Common myeloid progenitor, CD34-positive (primary cell): ENCODE measurements around the gene TUBA1B.
A peak's percentile ranks its signal among the peaks of the same experiment; 100 is the strongest.

Source experiments
- CTCF ChIA-PET: fragments of 350-600 bp; sonication (Branson Sonifier 250); formaldehyde crosslinking; loops from one replicate; lab custom pipeline; 2021; ENCODE audit warnings: antibody characterized with exemption; lab: Charles Lee
- POLR2A ChIA-PET: fragments of 350-600 bp; sonication (Branson Sonifier 250); formaldehyde crosslinking; loops from one replicate; lab custom pipeline; 2021; ENCODE audit warnings: antibody characterized with exemption; lab: Charles Lee
- DNase-seq, 3 donors: peaks; one replicate each; pipeline versions ENCODE4 v3.0.0 to v3.0.0-alpha.2; 2013
- H3K27ac ChIP-seq, 2 experiments: 1 replicate in 1 of 2; 2 replicates in 1 of 2; pipeline ENCODE4 v1.7.0; 2013; ENCODE audit warnings: inconsistent platforms in 2 of 2, low read length in 2 of 2, mild to moderate bottlenecking in 2 of 2, low read depth in 1 of 2, moderate library complexity in 1 of 2; ENCODE audit not compliant: severe bottlenecking in 2 of 2, insufficient read depth in 1 of 2, poor library complexity in 1 of 2
- H3K27me3 ChIP-seq, 5 experiments: replicated peaks in 2 of 5; 1 replicate in 3 of 5; 2 replicates in 2 of 5; pipeline versions ENCODE4 v1.6.1 to v1.7.0; 2013; ENCODE audit warnings: low read length in 4 of 5, mild to moderate bottlenecking in 2 of 5, moderate library complexity in 2 of 5, inconsistent platforms in 1 of 5; ENCODE audit not compliant: insufficient read depth in 5 of 5, control insufficient read depth in 4 of 5
- H3K36me3 ChIP-seq, 4 experiments: 1 replicate in 2 of 4; 2 replicates in 2 of 4; pipeline versions ENCODE4 v1.6.1 to v1.7.0; 2013; ENCODE audit warnings: low read length in 3 of 4, control low read depth in 1 of 4, mild to moderate bottlenecking in 1 of 4; ENCODE audit not compliant: control insufficient read depth in 4 of 4, insufficient read depth in 4 of 4
- H3K4me1 ChIP-seq, 4 experiments: 1 replicate in 3 of 4; 2 replicates in 1 of 4; pipeline versions ENCODE4 v1.6.1 to v1.7.1; 2013; ENCODE audit warnings: low read length in 3 of 4, mild to moderate bottlenecking in 3 of 4, control low read depth in 1 of 4, inconsistent platforms in 1 of 4, moderate library complexity in 1 of 4; ENCODE audit not compliant: control insufficient read depth in 4 of 4, insufficient read depth in 4 of 4; ENCODE audit errors: control extremely low read depth in 1 of 4
- H3K4me3 ChIP-seq, 7 experiments: 1 replicate in 4 of 7; 2 replicates in 3 of 7; pipeline versions ENCODE4 v1.5.1 to v1.7.0; 2013; ENCODE audit warnings: mild to moderate bottlenecking in 7 of 7, low read length in 6 of 7, moderate library complexity in 6 of 7, inconsistent platforms in 2 of 7, low read depth in 2 of 7, control low read depth in 1 of 7; ENCODE audit not compliant: insufficient read depth in 4 of 7, control insufficient read depth in 1 of 7; ENCODE audit errors: extremely low read depth in 1 of 7
- H3K9me3 ChIP-seq, 5 experiments: 1 replicate in 4 of 5; 2 replicates in 1 of 5; pipeline versions ENCODE4 v1.6.1 to v1.7.1; 2013; ENCODE audit warnings: low read length in 4 of 5, mild to moderate bottlenecking in 2 of 5, inconsistent platforms in 1 of 5, low read depth in 1 of 5, moderate library complexity in 1 of 5; ENCODE audit not compliant: control insufficient read depth in 4 of 5, insufficient read depth in 2 of 5; ENCODE audit errors: control extremely low read depth in 1 of 5
- WGBS: methylation state at CpG from one replicate; pipeline ENCODE4 v1.1.5; 2013; ENCODE audit not compliant: insufficient coverage; 5-methylcytosine and 5-hydroxymethylcytosine counted together

Gene TUBA1B

DNA sequence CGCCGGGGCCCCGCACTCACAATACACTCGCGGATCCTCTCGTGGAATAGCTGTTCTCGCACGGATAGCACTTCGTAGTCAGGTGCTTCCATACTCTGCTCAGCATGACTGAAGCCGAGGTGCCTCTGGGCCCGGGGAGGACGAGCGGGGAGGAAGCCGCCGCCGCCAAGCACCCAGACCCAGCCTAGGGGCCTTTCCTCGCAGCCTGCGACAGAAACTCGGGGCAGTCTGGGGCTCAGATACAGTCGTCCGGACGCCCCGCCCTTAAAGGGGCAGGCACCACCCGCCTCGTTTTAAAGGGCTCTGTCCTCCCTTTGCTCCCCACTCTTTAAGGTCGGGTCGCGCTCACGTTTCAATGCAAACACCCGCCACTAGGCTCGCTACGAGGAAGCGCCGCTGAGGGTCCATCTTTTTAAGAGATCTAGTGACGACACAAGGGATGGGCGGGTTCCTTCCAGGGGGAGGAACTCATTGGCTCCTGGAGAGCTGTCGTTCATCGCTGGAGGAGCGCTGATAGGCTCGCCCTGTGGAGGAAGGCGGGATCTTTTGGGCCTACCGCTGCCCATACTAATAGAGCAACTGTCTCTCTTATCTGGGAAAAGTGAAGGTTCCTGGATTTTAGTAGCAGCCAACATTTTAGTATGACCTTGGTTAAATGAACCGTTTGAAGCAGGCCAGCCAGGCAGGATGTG, 20.6 kb downstream of the TUBA1B start, which contains the start of gene LMBR1L:
Gene LMBR1L (minus strand): TSS at position 384 of the 692 bp plus-strand sequence. CDS start 292 bp downstream, at position 92.
- Histone ChIP-seq H3K9me3 (no peaks in the 10 kb centered on the region), H3K4me1 (peaks cover 4 to 23% (median 20%) of the 10 kb centered on the region in 4 experiments), H3K27ac (peak within 1 kb of the TSS; percentile 72 to 89), H3K36me3 (peaks cover 0 to 12% (median 8%) of the 10 kb centered on the region in 4 experiments), H3K27me3 (no peaks in the 10 kb centered on the region), H3K4me3 (peak within 1 kb of the TSS; percentile 73 to 98 (median 90))
- ChIA-PET CTCF (interaction anchor here (0.6 to 20.9 kb wide), 7 partner anchors 9 to 54 kb away, joined by 3 to 326 read pairs (median 22); partner anchors contain the start of genes DHH, RHEBL1 and TUBA1B), POLR2A (interaction anchor here (1.2 to 3.4 kb wide), 3 partner anchors 9 to 79 kb away, joined by 5 to 25 read pairs (median 7); partner anchors contain the start of genes TUBA1A and TUBA1B)
- under 1% methylated on average over 38 of the region's 43 CpGs for WGBS
- DNase-seq, result peak; percentile 99

DNA sequence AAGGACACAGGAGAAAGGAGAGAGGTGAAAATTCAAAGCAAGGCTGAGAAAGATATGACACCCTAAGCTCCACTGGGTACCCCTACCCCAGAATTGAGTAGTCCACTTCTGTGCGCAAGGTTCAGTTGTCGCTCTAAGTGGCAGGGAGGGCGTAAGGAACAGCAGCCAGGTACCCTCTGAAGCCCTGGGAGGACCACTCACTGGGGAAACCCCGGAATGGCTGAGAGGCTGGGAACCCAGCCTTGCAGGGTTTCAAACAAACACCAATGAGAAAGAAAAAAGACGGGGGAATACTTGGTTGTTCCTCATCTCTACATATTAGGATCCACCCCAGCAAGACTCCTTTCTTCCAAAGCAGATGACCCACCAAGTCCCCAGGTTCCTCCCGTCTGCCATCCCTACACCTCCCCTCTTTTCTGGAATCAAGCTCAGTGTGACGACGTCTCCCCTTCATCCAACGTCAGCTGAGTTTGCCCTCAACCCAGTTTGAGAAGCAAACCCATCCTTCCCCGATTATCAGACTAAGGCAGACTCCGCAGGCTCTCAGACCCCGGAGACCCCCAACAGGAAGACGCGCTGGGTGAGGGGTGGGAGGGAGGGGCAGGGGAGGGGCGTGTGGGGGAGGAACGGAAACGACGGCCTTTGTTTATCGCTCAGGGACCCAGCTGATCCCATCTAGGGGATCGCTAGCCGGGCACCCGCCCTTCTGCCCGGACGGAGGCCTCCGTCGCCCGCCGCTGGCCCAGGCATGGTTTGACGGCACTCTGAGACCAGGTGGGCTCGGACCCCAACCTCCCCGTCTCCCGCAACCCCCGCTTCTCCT, 21.3 kb downstream of the TUBA1B start:
- H3K9me3 ChIP-seq, result no peaks in the 10 kb centered on the region
- peak overlapping the region; percentile 73 to 98 (median 90) for H3K4me3 ChIP-seq
- peaks cover 0 to 19% (median 14%) of the 10 kb centered on the region in 4 experiments for H3K36me3 ChIP-seq
- WGBS, result 6% methylated on average over 18 of the region's 33 CpGs
- no peaks in the 10 kb centered on the region for H3K27me3 ChIP-seq
- DNase-seq, result peak in 1 of 3 donors; percentile 20
- POLR2A ChIA-PET, result interaction anchor here (1.2 to 3.4 kb wide), 3 partner anchors 8 to 79 kb away, joined by 5 to 25 read pairs (median 7); partner anchors contain the start of genes TUBA1A and TUBA1B
- CTCF ChIA-PET, result interaction anchor here (0.6 to 20.9 kb wide), 8 partner anchors 10 to 63 kb away, joined by 3 to 326 read pairs (median 22); partner anchors contain the start of genes DHH, RHEBL1 and TUBA1B
- H3K27ac ChIP-seq, result peak overlapping the region; percentile 72 to 89
- peaks cover 4 to 23% (median 20%) of the 10 kb centered on the region in 4 experiments for H3K4me1 ChIP-seq

DNA sequence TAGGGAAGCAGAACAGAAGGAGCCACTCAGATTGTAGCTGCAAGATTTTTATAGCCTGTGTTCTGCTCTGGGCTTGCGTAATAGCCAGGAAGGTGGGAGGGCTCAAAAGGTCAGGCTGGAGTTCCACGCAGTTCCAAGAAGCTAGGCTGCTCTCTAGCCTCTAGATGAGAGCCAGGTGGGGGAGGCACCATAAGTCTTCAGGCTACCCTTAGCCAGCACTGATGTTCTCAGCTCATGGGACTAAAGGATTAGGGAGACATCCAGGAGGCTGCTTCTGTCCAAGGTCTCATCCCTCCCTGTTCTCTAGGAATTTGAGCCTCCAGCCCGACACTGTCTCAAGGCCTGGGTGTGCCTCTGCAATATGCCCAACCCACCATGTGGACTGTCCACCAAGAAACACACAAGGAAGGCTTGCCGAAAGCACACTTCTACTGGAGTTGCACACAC, 22.2 kb downstream of the TUBA1B start:
- ChIA-PET CTCF (interaction anchor here (0.9 to 20.9 kb wide), 6 partner anchors 10 to 55 kb away, joined by 3 to 326 read pairs (median 105); partner anchors contain the start of genes DHH, RHEBL1 and TUBA1B), POLR2A (interaction anchor here (3.4 kb wide), 1 partner anchor 22 kb away, joined by 25 read pairs; the partner anchor contains the start of gene TUBA1B)
- H3K4me1 ChIP-seq, result peaks cover 4 to 26% (median 21%) of the 10 kb centered on the region in 4 experiments
- WGBS, result 20% methylated on average over 4 of the region's 4 CpGs
- peak; percentile 26 to 62 (median 53) for DNase-seq
- peaks cover under 1 to 28% (median 16%) of the 10 kb centered on the region in 4 experiments for H3K36me3 ChIP-seq
- H3K9me3 ChIP-seq, result no peaks in the 10 kb centered on the region
- peak overlapping the region in 1 of 2 experiments; percentile 25 for H3K27ac ChIP-seq
- peak overlapping the region in 5 of 7 experiments; percentile 73 to 98 (median 90) for H3K4me3 ChIP-seq
- no peaks in the 10 kb centered on the region for H3K27me3 ChIP-seq

DNA sequence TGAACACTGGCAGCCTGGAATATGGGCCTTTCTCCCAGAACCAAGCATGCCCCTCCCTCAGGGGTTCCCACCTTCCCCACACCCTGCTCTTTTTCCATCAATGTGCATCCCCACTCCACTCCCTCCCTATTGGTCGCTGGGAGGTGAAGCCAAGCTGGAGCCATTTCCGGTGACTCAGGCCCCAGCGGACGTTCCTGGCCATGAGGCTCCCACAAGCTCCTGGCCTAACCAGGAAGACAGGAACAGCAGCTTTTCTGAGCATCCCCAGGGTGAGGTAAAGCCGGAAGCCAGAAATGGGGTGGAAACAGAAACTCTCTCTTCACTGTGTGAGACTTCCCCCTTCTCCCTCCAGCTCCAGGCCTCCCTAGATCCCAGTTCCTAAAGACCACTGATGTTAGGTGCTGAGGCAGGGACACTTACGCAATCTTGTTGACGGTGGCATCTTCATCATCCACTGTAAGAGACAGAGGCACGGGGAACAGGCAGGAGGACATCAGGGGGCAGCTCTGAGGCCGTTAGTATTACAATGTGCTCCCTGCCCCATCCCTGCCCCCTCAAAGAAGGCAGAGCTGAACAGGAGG, 25.6 kb downstream of the TUBA1B start:
- Histone ChIP-seq H3K4me3 (no peak overlapping the region), H3K4me1 (peaks cover 4 to 22% (median 20%) of the 10 kb centered on the region in 4 experiments), H3K27me3 (no peaks in the 10 kb centered on the region), H3K9me3 (no peaks in the 10 kb centered on the region), H3K27ac (no peak overlapping the region), H3K36me3 (peaks cover 19 to 61% (median 46%) of the 10 kb centered on the region in 4 experiments)
- DNase-seq, result no peak
- ChIA-PET POLR2A (no interaction called here), CTCF (interaction anchor here (1.6 to 20.9 kb wide), 6 partner anchors 10 to 130 kb away, joined by 4 to 326 read pairs (median 99); partner anchors contain the start of genes DHH, RHEBL1 and TUBA1B)
- WGBS, result 96% methylated on average over 4 of the region's 9 CpGs

DNA sequence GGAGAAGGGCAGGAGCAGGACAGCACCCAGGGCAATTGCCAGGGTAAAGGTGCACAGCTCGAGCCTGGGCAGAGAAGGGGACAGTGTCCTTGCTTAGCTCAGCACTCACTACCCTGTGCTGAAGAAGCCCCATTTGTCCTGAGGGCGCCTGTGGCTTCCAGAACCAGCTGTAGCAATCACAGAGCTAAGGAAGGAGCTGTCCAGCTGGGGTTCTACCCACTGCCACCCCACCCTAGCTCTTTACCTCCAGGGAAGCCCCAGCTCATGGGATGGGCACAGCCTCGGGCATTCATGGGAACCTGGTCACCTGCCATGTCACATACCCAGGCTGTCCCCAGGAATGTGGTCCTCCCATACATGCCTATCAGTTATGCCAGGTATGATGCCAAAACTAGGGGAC, 26.4 kb downstream of the TUBA1B start:
- Histone ChIP-seq H3K4me1 (peaks cover 4 to 20% (median 18%) of the 10 kb centered on the region in 4 experiments), H3K4me3 (no peak overlapping the region), H3K27me3 (no peaks in the 10 kb centered on the region), H3K9me3 (no peaks in the 10 kb centered on the region), H3K27ac (no peak overlapping the region), H3K36me3 (peaks cover 19 to 69% (median 52%) of the 10 kb centered on the region in 4 experiments)
- POLR2A ChIA-PET, result no interaction called here
- 100% methylated on average over 1 of the region's 3 CpGs for WGBS
- no peak for DNase-seq
- CTCF ChIA-PET, result interaction anchor here (0.9 to 20.9 kb wide), 6 partner anchors 9 to 62 kb away, joined by 3 to 326 read pairs (median 99); partner anchors contain the start of genes DHH, RHEBL1 and TUBA1B

DNA sequence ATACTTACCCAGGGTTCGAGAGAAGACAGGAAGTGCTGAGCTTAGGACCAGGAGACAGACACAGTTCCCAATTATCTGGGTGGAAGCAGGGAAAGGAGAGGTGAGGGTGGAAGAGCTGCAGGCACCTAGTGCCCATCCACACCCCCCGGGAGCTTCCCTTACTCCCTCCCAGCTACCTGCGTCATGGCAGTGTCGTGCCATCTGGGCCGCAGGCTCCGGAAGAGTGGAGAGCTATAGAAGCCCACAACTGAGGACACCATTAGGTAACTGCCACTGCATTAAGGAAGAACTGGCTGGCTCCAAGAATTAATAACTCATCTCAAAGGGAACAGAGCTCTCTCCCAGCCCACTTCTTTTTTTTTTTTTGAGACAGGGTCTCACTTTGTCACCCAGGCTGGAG, 30.8 kb downstream of the TUBA1B start:
- POLR2A ChIA-PET, result interaction anchor here (0.7 to 1.1 kb wide), 2 partner anchors 8 to 102 kb away, joined by 3 read pairs; no protein-coding TSS in a partner anchor
- 100% methylated on average over 4 of the region's 6 CpGs for WGBS
- H3K27ac ChIP-seq, result no peak overlapping the region
- H3K4me3 ChIP-seq, result no peak overlapping the region
- no peaks in the 10 kb centered on the region for H3K9me3 ChIP-seq
- CTCF ChIA-PET, result interaction anchor here (1.1 to 20.9 kb wide), 9 partner anchors 4 to 136 kb away, joined by 4 to 326 read pairs (median 22); partner anchors contain the start of genes DHH, LMBR1L, RHEBL1 and TUBA1B
- DNase-seq, result no peak
- H3K36me3 ChIP-seq, result peaks cover 23 to 85% (median 60%) of the 10 kb centered on the region in 4 experiments
- H3K4me1 ChIP-seq, result peaks cover 0 to 6% (median 0%) of the 10 kb centered on the region in 4 experiments
- peaks cover 0 to 7% (median 1%) of the 10 kb centered on the region in 5 experiments for H3K27me3 ChIP-seq
